ENCODE measurements around the gene TUBGCP2.

DNA sequence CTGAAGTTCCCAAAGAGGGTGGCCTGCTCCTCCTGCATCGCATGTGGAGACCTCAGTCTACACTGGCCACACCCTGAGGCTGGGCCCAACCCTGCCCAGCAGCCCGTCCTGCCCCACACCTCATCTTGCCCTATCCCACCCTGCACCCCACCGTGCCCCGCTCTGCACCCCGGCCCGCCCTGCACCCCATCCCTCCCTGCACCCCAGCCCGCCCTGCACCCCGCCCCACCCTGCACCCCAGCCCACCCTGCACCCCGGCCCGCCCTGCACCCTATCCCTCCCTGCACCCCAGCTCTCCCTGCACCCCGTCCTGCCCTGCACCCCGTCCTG is 56.5 kb downstream of the TUBGCP2 start:
- TF ChIP-seq, protein P1, sequence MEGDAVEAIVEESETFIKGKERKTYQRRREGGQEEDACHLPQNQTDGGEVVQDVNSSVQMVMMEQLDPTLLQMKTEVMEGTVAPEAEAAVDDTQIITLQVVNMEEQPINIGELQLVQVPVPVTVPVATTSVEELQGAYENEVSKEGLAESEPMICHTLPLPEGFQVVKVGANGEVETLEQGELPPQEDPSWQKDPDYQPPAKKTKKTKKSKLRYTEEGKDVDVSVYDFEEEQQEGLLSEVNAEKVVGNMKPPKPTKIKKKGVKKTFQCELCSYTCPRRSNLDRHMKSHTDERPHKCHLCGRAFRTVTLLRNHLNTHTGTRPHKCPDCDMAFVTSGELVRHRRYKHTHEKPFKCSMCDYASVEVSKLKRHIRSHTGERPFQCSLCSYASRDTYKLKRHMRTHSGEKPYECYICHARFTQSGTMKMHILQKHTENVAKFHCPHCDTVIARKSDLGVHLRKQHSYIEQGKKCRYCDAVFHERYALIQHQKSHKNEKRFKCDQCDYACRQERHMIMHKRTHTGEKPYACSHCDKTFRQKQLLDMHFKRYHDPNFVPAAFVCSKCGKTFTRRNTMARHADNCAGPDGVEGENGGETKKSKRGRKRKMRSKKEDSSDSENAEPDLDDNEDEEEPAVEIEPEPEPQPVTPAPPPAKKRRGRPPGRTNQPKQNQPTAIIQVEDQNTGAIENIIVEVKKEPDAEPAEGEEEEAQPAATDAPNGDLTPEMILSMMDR (IDR thresholded peaks at IDR 0.05; ENCODE audit: borderline replicate concordance, extremely low read depth, low read length, poor library complexity, severe bottlenecking), result no peak
- no peak for TF ChIP-seq EZH2 (IDR thresholded peaks at IDR 0.05; ENCODE audit: borderline replicate concordance, low read depth, low read length, severe bottlenecking)
